GM19023 (cell line): Measurements from ENCODE around the gene MAP3K3.

Source experiments
- ATAC-seq: cut with Tn5 transposase; IDR thresholded peaks from one replicate; pipeline ENCODE4 v1.9.1; 2021; ENCODE audit warnings: mild to moderate bottlenecking, moderate library complexity; ENCODE audit not compliant: unreplicated experiment

The MAP3K3 gene

DNA sequence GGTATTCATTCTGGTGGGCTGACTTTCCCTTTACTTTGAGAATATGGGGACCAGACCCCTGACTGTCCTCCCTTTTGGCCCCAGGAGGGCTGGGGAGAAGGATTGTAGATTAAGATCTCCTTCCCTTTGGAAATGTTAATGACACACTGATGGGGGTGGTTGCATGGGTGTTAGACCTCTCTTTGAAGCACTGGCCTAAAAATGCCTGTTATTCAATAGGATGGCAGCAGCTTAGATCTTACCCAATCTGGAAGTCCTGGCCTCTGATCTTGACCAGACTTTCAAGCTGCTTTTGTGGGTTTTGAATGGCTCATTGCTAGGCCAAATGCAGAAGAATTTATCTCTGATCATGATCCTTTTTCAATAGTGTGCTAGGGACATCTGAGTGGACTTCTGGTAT is 25.7 kb downstream of the MAP3K3 start:
- ATAC-seq: no peak

DNA sequence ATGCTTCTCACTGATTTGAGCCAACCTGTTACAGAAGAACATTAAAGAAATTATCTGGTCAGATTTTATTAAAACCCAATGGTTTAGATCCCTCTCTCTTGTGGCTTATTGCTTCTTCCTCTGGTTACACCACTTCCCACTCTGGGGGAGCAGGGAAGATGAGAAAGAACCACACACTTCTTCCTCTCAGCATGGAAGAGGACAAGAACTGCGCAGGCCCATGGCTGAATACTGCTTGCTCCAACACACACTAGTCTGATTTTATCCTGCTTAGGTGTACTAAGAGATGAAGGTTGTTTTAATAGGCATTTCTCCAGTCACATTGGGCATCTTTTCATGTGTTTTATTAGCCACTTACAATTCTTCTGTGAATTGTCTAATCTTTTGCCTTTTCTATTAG is 27.6 kb downstream of the MAP3K3 start:
- ATAC-seq: no peak

DNA sequence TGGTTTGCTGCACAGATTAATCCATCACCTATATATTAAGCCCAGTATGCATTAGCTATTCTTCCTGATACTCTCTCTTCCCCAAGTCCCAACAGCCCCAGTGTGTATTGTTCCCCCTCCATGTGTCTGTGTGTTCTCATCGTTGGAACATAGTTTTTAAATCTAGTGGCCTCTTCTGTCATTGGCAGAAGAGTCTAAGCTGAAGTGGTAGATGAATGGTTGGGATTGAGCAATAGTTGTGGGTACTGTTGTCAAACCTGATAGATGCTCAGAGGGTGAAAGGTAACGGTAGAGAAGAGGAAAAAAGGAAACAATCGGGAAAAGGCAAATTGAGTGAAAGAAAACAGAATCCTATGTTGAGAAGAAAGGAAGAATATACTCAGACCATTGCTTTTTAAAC is 29.9 kb downstream of the MAP3K3 start:
- no peak for ATAC-seq

DNA sequence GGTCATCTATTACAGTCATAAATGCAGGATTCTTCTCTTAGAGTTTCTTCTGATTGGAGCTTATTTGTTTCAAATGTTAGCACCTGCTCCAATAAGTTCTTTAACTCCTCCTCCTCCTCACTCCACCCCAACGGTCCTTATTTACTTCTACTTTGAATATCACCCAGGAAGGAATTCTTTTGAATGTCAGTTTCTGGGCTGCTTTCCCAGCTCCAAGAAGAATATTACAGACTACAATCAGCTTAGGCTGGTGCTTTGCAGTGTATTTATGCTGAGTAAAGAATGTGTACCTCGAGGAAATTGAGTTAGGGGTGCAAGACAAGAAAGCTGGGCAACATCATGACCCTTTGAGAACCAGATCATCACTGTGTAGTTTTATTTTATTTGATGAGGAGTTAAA is 30.8 kb downstream of the MAP3K3 start:
- no peak for ATAC-seq

DNA sequence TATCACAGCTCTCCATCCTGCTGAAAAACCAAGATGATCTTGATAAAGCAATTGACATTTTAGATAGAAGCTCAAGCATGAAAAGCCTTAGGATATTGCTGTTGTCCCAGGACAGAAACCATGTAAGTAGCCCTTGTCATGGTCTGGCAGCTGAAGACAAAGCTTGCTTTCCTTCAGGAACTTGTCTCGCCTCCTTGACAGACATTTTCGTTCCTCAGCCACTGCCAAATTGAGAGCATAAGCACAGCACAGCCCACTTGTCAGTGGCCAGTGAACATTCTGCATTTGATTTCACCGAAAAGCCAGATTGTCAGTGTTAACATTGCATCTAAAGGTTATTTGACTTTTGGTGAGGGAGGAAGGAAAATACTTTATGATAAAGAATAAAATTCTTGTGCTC is 35.6 kb downstream of the MAP3K3 start:
- no peak for ATAC-seq

DNA sequence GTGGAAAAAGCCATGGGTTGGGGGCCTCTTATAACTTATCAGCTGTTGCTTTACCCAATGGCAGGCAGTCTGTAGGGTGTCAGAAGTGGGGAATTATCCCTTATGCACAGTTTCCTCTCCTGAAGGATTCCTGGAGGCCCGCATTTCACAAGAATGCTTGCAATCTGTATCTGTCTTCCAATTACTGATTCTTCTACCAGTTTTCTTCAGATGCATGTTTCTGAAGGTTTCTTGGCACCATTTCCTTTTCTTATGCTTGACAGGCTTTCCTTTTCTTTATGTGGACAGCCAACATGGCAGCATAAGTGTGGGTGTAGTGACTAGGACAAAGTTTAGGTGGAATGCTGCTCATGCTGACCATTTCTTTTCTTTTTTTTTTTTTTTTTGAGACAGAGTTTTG is 36.1 kb downstream of the MAP3K3 start:
- ATAC-seq: no peak

DNA sequence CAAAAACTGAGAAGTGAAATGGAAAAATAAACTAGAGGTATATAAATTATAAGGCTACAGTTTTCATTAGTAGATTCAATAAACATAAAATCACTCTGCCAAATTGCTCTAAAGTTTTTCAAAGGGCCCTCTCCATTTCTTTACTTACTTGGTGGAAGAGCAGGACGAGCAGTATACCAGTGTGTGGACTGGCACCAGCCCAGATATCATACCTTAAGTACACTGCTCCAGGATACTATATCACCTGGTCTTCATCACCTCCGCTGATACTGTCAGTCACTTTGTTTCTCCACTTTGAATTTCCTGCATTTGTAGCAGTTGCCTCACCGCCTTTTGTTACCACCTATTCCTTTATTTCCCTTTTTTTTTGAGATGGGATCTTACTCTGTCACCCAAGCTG is 37.6 kb downstream of the MAP3K3 start:
- ATAC-seq: no peak

DNA sequence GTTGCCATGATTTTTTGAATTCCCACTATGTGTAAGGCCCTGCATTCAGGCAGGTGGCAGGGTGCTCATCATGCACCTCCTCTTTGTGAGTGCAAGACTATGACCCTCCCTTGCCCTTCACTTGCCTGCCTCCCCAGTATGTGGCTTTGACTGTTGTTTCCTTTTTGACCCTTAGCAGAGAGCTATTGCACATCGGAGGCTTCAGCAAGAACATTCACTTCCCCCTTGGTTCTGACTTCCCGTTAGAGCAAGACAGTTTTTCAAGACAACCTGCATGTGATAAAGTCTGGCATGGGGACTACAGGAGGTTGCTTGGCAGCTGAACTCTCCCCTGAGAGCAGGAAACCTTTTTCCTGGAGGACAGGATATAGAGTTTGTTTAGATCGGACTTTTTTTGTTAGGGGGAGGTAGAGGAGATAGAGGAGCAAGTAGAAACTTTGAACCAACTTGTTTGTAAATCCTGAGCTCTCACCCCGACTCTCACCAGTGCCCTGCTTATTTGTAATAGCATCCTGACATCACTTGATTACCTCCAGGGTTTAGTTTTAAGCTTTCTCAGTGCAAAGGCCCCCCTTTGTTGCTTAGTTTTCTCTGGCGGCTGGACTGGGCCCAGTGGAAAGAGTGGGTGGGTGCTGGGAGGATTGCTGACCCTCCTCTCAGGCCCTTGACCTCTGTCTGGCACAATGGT is 43.5 kb downstream of the MAP3K3 start:
- no peak for ATAC-seq

DNA sequence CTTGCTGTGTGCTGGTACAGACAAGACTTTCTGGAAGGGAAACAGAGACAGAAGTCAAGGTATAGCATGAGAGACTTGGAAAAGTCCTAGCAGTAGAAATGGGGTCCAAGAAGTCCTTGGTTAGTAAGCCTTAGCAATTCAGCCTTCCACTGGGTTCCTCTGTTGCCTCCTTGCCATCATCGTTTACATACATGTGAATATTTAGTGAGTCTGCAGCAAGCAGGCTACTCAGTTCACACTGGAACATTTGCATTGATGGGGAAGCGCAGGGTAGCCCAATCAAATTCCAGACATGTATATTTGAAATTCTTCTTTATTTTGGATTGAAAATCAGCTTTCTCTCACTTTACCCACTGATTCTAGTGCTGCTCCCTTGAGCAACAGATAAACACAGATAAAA is 50.6 kb downstream of the MAP3K3 start:
- ATAC-seq: no peak

DNA sequence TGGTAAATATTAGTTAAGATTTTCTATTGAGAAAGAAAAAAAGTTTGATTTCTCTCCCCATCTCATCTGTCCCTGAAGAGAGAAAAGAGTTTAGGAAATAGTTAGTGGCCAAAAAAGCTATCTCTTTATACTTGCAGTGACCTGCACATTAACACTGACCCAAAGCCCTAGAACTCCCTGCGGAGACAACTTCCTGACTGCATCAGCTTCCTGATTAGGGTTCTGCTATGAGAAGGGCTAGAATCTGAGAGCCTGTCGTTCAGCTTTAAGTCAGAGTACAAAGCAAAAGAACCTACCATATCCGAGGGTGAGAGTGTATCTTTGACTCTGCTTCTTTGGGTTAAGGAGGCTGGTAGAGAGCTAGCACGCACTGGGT is 53.0 kb downstream of the MAP3K3 start:
- no peak for ATAC-seq

DNA sequence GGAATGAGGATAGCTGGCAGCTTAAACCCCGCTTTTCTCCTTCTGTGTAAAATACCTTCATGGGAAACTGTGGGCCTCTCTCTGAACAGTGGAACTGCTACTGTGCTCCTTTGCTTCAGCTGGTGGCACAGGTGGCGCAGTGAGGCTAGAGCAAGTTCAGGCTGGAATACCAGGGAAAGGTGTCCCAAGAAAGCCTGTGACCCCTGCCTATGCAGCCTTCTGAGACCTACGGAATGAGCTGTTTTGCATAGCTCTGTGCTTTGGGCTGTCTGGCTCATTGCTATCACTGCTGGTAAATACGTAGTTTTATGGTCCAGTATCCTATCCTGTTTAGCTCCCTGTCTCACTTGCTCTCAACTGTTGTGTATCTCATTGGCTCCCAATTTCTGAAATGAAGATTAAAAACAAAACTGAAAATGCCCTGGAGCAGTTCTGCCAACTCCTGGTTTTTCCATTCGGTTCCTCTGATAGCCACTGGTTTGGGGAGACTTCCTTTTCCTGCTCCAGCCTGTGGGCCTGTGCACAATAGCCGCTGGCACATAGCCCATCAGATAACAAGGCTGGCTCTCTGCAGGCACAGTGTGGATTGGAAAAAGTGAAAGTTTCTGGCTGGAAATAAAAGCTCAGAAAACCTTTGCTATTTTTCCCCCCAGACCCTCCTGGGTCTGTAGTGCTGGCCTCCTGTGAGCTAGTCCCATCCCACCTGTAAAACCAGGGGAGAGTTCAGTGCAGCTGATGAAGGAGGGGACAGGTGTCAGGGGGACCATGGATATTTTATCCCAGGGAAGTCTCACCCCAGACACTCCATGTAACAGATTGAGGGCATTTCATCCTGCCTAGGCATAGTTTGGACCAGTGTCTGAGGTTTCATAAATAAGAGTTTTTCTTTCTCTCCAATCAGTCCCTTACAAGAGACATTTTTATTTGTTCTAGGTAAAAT is 53.7 kb downstream of the MAP3K3 start:
- no peak for ATAC-seq

DNA sequence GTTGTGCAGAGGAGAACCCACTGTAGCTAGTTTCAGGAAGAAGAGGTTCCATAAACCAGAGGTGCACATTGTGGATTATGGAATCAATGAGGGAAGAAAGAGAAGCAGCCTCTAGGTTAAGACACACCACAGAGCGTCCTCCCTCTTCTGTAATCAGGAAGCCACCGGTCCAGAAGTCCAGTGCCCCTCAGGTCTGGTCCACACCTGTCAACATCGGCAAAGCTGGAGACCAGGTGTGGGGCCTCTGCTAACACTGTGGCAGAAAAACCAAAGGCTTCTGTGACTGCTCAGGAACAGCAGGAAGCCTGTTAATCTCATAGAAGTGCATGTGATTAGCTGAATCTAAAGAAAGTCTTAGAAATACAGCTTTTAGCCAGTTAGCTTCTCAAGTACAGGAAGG is 54.4 kb downstream of the MAP3K3 start:
- ATAC-seq: no peak

DNA sequence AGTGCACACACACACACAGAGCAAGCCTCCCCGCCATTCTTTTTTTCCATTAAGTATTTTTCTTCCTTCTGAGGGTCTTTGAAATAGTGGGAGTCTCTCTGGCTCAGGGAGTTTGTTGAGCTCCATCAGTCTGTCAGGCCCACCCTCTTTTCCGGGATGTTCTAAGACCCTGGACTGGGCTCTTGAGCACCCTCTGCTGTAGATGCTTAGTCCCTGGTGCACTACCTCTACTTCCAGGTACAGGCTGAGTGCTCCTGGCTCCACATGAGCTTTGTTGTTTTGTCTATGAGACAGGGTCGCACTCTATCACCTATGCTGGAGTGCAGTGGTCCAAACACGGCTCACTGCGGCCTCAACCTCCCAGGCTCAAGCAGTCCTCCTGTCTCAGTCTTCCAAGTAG is 57.0 kb downstream of the MAP3K3 start:
- no peak for ATAC-seq

DNA sequence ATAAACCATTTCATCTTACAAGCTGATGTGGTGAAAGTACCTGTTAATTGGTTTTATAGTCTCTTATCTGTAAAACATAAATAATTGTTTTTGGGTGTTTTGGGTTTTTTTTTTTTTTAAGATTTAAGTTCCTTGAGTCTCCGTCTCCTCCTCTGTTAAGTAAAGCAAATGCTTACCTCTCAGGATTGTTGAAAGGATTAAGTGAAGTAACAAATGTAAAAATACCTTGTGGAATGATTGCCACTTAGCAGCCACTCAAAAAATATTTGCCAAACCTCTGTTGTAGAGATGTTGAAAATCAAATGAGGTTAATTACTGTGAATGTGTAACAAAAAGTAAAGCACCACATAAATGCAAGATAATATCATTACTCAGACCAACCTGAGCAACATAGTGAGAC is 58.5 kb downstream of the MAP3K3 start:
- ATAC-seq: no peak

DNA sequence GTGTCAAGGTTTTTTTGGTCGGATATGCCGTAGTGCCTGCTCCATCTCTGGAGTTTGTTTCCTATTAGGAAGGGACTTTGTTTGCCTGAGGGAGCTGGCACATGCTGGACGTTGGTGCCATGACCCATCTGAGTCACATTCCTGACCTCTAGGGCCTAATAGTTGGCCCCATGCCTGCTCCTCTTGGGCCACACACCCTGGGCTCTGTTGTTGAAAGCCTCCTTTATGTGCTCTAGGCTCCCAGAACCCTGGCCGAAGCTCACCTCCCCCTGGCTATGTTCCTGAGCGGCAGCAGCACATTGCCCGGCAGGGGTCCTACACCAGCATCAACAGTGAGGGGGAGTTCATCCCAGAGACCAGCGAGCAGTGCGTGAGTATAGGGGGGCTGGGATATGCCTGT is 59.3 kb downstream of the MAP3K3 start:
- ATAC-seq: no peak

DNA sequence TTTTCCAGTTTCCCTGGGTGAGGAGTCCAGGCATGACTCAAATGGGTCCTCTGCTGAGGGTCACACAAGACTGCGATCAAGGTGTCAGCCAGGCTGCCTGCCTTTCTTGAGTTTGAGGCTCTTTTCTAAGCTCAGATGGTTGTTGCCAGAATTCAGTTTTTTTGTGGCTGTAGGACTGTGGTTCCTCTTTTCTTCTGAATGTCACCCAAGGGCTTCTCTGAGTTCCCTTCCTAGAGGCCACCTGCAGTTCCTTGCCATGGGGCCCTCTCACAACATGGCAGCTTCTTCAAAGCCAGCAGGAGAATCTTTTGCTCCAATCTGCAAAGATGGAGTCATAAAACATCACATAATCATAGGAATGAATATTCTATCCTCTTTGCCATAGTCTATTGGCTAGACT is 60.2 kb downstream of the MAP3K3 start:
- no peak for ATAC-seq

DNA sequence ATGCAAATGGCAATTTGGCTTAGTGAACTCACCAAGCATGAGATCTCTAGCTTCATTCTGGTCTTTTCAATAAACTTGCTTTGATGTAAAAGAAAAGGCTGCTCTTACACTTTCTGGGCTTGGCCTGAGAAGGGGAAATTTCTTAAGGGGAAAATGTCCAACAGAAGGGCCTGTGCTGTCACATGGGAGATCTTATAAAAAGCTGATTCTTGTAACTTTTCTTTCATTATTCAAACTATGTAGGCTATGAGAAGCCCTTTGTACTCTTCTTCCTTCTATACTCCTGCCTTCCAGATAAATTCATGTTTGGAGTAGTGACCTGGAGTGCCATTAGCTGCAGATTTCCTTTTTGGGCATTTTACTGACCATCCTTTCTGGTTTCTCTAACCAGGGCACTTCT is 60.8 kb downstream of the MAP3K3 start:
- ATAC-seq: no peak

DNA sequence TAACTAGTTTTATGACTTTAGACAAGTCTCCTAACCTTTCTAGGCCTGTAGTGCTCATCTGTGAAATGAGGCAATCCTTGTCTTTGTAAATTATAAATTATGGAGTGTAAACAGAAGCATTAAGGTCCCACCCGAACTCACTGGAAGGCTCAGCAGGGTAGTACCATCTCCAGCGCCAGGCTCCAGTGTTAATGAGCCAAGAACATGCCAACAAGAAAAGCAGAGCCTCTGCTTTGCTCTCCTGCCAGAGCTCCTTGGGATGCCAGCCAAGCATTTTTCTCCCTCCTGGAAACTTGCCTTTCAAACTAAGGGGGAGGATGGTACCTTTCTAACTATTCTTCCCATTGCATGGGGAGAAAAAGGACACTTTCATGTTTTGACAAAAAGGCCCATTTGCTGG is 62.8 kb downstream of the MAP3K3 start:
- ATAC-seq: no peak

DNA sequence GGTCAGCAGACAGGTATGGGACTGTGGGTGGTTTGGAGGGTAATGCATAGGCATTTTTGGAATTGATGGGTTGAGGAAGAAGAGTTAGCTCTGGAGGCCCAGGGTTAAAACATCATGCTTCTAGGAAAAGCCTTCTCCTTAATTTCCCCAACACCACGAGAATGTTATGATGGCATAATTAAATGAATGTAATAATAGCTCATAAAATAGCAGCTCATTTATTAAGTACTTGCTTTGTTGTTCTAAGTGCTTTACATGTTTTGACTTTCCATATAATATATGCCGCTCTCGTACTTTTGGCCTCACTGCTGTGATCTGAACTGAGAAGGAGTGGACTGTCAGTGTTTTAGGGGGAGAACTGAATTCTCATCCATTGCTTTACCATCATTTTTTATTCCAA is 63.4 kb downstream of the MAP3K3 start:
- no peak for ATAC-seq

DNA sequence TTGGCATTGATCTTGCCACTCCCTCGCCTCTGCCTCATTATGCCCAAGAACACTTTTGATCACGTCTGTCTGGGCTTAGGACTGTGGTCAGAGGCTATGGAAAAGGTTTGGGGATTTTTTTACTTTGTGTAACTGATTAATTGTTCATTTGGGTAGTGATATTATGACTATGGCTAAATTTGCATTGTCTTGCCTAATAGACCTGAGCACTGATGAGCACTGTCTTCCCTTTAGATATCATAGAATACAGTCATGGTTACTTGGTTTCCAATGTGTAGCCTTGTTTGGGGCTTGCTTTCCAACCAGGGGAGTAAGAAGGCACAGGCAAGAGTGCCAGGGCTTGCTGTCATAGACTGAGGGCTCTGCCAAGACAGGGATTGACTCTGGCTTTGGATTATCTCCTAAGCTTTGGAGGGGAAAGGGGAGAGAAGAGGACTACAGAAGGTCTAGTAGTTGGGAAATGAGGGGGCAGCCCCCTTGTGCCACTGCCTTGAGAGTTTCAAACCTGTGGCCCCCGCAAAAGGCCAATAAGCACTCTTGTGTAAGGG is 64.0 kb downstream of the MAP3K3 start:
- no peak for ATAC-seq

DNA sequence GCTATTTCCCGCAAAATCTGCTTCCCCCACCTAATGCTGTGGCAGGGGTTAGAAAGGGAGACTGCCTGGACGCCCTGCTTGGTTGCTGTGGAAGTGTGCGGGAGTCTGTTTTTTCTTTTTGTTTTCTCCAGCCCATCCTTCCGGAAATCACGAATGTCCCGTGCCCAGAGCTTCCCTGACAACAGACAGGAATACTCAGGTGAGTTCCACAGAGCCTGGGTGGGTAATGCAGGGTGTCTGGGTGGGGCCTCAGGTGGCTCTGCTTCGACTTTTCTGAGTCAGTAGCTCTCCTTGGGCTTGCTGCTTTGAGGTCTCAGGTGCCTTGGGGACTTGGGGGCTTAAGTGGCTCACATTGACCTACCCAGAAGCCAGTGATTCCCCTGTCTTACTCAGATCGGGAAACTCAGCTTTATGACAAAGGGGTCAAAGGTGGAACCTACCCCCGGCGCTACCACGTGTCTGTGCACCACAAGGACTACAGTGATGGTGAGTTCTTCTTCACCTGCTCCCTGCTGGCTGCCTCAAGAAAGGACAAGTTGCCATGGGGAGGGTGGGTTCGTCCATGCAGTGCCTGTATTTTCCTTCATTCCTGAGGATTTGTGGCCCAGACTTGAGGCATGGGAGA is 66.3 kb downstream of the MAP3K3 start:
- no peak for ATAC-seq

DNA sequence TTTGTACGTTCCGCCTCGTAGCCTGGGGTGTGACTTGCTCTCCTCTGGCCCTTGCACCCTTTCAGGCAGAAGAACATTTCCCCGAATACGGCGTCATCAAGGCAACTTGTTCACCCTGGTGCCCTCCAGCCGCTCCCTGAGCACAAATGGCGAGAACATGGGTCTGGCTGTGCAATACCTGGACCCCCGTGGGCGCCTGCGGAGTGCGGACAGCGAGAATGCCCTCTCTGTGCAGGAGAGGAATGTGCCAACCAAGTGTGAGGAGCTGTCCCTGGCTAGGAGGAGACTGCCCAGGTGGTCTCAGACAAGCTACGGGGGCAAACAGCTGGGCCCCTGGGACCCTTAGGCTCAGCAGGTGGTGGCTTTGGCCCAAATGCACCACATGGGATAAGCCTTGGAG is 67.3 kb downstream of the MAP3K3 start:
- ATAC-seq: no peak
